Measurements from ENCODE around the gene PXMP4.

Gene PXMP4

DNA sequence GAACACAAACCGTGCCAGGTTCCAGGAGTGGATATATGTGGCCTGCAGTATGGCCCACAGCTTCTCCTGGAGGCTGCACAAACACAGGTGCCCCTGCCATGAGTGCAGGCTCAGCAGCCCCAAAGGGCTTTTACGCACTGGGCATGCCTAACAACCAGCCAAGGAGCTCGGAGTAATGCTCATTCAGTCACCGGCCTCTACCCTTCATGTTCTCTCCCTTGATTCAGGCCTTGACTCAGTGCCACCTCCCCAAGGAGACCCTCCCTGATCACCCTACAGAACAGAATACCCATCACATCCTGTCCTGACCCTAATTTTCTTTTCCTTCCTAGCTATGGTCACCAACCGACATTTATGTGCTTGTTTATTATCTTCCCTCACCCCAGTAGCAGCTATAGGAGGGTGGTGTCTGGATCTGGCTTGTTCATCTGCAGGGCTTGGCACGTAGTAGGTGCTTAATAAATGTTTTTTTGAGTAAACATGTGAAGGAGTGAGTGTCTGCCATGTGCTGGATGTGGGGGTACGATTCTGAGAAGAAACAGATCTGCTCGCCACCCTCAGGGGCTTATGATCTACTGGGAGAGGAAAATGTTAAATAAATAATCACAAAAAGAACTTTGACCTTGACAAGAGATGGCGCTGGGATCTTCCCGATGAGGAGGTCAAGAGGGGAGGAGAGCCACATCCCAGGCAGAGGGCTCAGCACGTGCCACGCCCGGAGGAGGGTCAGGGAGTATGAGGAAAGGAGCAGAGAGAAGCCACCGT, 9.2 kb downstream of the PXMP4 start:
- Mint-ChIP-seq H3K4me3 (no peak overlapping the region), H3K9me3 (no peaks in the 10 kb centered on the region), H3K27me3 (ENCODE audit: low read depth) (peaks cover 3% of the 10 kb centered on the region), H3K4me1 (no peaks in the 10 kb centered on the region), H3K36me3 (ENCODE audit: low read depth) (no peaks in the 10 kb centered on the region), H3K27ac (no peak overlapping the region)
- TF ChIP-seq, protein P1, sequence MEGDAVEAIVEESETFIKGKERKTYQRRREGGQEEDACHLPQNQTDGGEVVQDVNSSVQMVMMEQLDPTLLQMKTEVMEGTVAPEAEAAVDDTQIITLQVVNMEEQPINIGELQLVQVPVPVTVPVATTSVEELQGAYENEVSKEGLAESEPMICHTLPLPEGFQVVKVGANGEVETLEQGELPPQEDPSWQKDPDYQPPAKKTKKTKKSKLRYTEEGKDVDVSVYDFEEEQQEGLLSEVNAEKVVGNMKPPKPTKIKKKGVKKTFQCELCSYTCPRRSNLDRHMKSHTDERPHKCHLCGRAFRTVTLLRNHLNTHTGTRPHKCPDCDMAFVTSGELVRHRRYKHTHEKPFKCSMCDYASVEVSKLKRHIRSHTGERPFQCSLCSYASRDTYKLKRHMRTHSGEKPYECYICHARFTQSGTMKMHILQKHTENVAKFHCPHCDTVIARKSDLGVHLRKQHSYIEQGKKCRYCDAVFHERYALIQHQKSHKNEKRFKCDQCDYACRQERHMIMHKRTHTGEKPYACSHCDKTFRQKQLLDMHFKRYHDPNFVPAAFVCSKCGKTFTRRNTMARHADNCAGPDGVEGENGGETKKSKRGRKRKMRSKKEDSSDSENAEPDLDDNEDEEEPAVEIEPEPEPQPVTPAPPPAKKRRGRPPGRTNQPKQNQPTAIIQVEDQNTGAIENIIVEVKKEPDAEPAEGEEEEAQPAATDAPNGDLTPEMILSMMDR (IDR thresholded peaks at IDR 0.05; ENCODE audit: unreplicated experiment in 3 of 3): no peak

DNA sequence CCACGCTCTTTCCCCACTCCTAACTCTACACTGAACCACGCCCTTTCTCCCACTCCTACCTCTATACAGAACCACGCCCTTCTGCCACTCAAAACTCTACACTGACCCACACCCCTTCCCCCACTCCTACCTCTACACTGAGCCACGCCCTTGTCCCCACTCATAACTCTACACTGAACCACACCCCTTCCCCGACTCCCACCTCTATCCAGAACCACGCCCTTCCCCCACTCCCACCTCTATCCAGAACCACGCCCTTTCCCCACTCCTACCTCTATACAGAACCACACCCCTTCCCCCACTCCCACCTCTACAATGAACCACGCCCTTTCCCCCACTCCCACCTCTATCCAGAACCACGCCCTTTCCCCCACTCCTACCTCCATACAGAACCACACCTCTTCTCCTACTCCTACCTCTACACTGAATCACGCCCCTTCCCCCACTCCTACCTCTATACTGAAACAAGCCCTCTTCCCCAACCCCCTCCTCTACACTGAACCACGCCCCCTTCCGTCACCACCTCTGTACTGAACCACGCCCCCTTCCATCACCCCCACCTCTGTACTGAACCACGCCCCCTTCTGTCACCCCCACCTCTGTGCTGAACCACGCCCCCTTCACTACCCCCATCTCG, 10.1 kb downstream of the PXMP4 start:
- Mint-ChIP-seq H3K36me3 (ENCODE audit: low read depth) (no peaks in the 10 kb centered on the region), H3K27me3 (ENCODE audit: low read depth) (peaks cover 3% of the 10 kb centered on the region), H3K27ac (no peak overlapping the region), H3K9me3 (no peaks in the 10 kb centered on the region), H3K4me3 (no peak overlapping the region), H3K4me1 (no peaks in the 10 kb centered on the region)
- TF ChIP-seq, protein P1 (IDR thresholded peaks at IDR 0.05; ENCODE audit: unreplicated experiment in 3 of 3): no peak

GRCh38 chr20:33709398-33709797, 10.7 kb downstream of the PXMP4 start:
- no peaks in the 10 kb centered on the region for H3K9me3 Mint-ChIP-seq
- no peak overlapping the region for H3K27ac Mint-ChIP-seq
- H3K36me3 Mint-ChIP-seq (ENCODE audit: low read depth): no peaks in the 10 kb centered on the region
- TF ChIP-seq, protein P1 (IDR thresholded peaks at IDR 0.05; ENCODE audit: unreplicated experiment in 3 of 3): no peak
- no peak overlapping the region for H3K4me3 Mint-ChIP-seq
- no peaks in the 10 kb centered on the region for H3K4me1 Mint-ChIP-seq
- peaks cover 3% of the 10 kb centered on the region for H3K27me3 Mint-ChIP-seq (ENCODE audit: low read depth)

GRCh38 chr20:33707668-33708067, 12.4 kb downstream of the PXMP4 start:
- no peaks in the 10 kb centered on the region for H3K9me3 Mint-ChIP-seq
- no peak overlapping the region for H3K4me3 Mint-ChIP-seq
- H3K27me3 Mint-ChIP-seq (ENCODE audit: low read depth): peaks cover 3% of the 10 kb centered on the region
- no peaks in the 10 kb centered on the region for H3K36me3 Mint-ChIP-seq (ENCODE audit: low read depth)
- peaks cover 5% of the 10 kb centered on the region for H3K4me1 Mint-ChIP-seq
- no peak overlapping the region for H3K27ac Mint-ChIP-seq
- TF ChIP-seq, protein P1 (IDR thresholded peaks at IDR 0.05; ENCODE audit: unreplicated experiment in 3 of 3): no peak

DNA sequence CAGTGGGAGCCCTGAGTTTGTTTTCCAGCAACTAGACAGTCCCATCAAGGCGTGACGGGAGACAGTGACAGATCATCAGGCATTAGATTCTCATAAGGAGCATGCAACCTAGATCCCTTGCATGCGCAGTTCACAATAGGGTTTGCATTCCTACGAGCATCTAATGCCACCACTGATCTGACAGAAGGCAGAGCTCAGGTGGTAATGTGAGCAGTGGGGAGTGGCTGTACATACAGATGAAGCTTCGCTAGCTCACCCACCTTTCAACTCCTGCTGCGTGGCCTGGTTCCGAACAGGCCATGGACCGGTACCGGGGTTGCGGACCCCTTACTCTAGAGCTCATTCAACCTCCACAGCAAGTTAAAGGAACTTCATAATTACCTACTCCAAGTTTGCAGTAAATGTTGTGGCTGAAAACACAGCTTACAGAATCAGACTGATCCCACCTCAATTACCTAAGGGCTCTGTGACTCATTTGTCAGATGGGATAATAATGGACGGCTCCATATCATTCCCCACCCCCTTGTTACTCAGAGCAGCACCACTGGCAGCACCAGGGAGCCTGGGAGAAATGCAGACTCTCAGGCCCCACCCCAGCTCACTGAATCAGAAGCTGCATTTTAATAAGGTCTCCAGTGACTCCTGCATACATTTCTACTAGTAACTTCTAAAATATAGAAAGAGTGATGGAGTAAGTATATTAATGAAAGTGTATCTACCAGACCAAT, 15.7 kb downstream of the PXMP4 start:
- H3K4me3 Mint-ChIP-seq: no peak overlapping the region
- no peak overlapping the region for H3K27ac Mint-ChIP-seq
- H3K4me1 Mint-ChIP-seq: peaks cover 5% of the 10 kb centered on the region
- no peaks in the 10 kb centered on the region for H3K36me3 Mint-ChIP-seq (ENCODE audit: low read depth)
- peaks cover 3% of the 10 kb centered on the region for H3K27me3 Mint-ChIP-seq (ENCODE audit: low read depth)
- TF ChIP-seq, protein P1 (IDR thresholded peaks at IDR 0.05; ENCODE audit: unreplicated experiment in 3 of 3): no peak
- peaks cover 4% of the 10 kb centered on the region for H3K9me3 Mint-ChIP-seq

Measured in nephron (organoid).